Measurements from ENCODE around the gene RNU6-9. TPM values are rescaled to one million over a fixed set of nuclear protein-coding genes. Genes with fewer than 3 reads are reported as not detected.

RNU6-9 gene
- total RNA-seq, 4 donors from 2014 or later = not detected

DNA sequence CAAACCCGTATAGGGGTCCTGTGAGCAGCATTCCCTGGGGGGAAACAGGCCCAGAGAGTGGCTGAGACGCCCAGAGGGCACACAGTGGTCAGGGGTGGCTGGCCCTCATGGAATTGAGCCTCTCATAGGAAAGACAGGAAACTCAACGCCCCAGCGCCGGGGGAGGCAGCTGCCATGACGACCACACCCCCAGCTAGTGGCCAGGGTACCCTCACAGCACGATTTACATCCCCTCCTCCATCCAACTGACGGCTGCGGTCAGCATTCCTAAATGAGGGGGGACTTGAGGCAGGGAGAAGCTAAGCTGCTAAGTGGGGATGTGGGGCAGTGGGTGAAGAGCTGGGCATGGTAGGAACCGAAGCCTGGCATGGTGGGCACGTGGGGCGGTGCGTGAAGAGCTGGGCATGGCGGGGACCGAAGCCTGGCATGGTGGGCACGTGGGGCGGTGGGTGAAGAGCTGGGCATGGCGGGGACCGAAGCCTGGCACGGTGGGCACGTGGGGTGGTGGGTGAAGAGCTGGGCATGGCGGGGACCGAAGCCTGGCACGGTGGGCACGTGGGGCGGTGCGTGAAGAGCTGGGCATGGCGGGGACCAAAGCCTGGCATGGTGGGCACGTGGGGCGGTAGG, 10.3 kb upstream of the RNU6-9 start:
- Histone ChIP-seq H3K9me3 (no peaks in the 10 kb centered on the region), H3K36me3 (peaks cover 0 to 72% (median 0%) of the 10 kb centered on the region in 3 donors), H3K27ac (no peak overlapping the region), H3K4me1 (no peaks in the 10 kb centered on the region), H3K4me3 (no peak overlapping the region), H3K27me3 (no peaks in the 10 kb centered on the region)
- DNase-seq = no peak
- TF ChIP-seq POLR2A (IDR thresholded peaks at IDR 0.05) = no peak
- TF ChIP-seq, protein P1, sequence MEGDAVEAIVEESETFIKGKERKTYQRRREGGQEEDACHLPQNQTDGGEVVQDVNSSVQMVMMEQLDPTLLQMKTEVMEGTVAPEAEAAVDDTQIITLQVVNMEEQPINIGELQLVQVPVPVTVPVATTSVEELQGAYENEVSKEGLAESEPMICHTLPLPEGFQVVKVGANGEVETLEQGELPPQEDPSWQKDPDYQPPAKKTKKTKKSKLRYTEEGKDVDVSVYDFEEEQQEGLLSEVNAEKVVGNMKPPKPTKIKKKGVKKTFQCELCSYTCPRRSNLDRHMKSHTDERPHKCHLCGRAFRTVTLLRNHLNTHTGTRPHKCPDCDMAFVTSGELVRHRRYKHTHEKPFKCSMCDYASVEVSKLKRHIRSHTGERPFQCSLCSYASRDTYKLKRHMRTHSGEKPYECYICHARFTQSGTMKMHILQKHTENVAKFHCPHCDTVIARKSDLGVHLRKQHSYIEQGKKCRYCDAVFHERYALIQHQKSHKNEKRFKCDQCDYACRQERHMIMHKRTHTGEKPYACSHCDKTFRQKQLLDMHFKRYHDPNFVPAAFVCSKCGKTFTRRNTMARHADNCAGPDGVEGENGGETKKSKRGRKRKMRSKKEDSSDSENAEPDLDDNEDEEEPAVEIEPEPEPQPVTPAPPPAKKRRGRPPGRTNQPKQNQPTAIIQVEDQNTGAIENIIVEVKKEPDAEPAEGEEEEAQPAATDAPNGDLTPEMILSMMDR (IDR thresholded peaks at IDR 0.05) = no peak

DNA sequence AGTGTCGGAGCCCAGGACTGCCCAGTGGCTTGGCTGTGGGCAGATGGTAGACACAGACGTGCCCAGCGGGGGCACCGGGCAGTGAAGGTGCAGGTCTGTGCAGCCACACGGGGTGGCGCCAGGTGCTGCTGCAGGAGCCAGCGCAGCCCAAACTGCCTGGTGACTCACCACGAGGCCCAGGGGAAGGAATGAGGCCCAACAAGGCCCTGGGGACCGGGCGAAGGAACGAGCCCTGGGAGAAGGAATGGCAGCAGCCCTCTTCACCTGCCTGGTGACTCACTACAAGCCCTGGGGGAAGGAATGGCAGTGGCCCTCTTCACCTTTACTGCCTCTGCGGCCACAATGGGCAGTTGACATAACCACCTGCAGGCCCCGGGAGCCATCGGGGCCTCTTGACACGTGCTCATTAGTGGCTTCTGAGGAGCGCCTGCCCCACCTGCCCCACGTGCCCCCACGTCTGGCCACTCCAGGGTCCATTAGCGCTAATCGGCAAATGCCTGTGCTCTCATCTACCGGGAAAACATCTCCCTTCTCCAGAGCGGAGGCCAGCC, 9.5 kb upstream of the RNU6-9 start:
- no peak for DNase-seq
- Histone ChIP-seq H3K4me3 (no peak overlapping the region), H3K27ac (no peak overlapping the region), H3K4me1 (no peaks in the 10 kb centered on the region), H3K36me3 (peaks cover 0 to 78% (median 0%) of the 10 kb centered on the region in 3 donors), H3K9me3 (no peaks in the 10 kb centered on the region), H3K27me3 (no peaks in the 10 kb centered on the region)
- TF ChIP-seq, protein P1 (IDR thresholded peaks at IDR 0.05) = no peak
- TF ChIP-seq POLR2A (IDR thresholded peaks at IDR 0.05) = no peak

DNA sequence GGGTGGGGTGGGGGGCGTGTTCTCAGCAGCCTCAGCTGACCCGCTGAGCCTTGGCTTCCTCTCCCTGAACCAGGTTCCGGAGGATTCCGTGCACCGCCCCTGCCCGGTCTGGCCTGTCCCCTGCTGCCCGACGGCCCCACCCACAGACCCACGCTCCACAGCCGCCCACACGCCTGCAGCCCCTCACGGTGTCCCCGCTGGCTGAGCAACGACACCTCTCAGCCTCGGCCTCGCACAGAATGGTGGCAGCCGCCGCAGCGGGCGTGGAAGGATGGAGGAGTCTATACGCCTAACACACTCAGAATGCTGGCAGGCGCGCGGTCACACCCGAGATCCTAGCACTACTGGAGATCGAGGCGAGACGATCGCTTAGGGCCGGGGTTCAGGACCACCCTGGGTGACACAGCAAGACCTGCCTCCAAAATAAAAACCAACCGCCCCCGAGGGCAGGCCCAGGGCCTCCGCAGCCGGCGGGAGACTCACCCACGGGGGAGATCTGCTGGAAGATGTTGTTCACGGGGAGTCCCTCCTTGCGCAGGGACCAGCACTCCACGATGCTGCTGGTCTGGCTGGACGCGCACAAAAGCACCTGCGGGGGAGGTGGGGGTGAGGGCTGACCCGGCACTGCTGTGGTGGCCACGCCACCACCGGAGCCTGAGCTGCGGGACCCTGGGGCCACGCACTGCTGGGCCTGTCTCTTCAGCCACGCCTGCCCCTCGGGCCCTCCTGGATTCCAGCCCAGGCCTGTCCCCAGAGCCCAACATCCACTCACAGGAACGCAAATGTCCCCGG, 8.7 kb upstream of the RNU6-9 start:
- Histone ChIP-seq H3K27ac (no peak overlapping the region), H3K36me3 (peaks cover 0 to 86% (median 0%) of the 10 kb centered on the region in 3 donors), H3K9me3 (no peaks in the 10 kb centered on the region), H3K4me3 (no peak overlapping the region), H3K4me1 (no peaks in the 10 kb centered on the region), H3K27me3 (no peaks in the 10 kb centered on the region)
- TF ChIP-seq POLR2A (IDR thresholded peaks at IDR 0.05) = no peak
- TF ChIP-seq, protein P1 (IDR thresholded peaks at IDR 0.05) = no peak
- no peak for DNase-seq

DNA sequence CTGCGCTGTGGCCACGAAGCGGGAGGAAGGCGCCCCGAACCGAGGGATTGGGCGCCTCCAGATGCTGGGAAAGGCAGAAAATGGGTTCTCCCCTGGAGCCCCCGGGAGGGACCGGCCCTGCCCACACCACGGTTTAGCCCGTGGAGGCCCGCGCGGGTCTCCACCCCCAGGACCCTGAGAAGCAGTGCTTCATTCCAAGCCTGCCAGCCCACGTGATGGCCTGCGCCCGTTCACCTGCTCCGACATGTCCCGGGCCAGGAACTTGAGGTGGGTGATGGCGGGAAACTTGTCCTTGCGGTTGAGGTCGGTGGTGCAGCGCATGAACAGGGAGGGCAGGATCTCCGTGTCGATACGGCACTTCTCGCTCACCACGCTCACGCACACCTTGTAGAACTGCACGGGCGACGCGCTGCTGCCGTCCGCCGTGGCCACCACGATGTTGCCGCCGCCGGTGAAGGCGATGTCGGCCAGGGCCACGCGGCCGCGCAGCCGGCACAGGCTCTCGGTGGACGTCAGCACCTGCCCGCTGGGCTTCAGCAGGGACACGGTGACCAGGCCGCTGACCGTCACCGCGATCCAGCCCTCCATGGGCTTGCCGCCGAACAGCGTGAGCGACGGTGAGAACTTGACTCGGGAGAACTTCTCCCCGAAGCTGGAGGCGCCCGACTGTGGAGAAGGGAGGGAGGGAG, 7.6 kb upstream of the RNU6-9 start:
- no peak for DNase-seq
- no peak for TF ChIP-seq POLR2A (IDR thresholded peaks at IDR 0.05)
- TF ChIP-seq, protein P1 (IDR thresholded peaks at IDR 0.05) = no peak
- Histone ChIP-seq H3K4me1 (no peaks in the 10 kb centered on the region), H3K9me3 (no peaks in the 10 kb centered on the region), H3K4me3 (no peak overlapping the region), H3K27me3 (no peaks in the 10 kb centered on the region), H3K27ac (no peak overlapping the region), H3K36me3 (peaks cover 0 to 86% (median 0%) of the 10 kb centered on the region in 3 donors)

DNA sequence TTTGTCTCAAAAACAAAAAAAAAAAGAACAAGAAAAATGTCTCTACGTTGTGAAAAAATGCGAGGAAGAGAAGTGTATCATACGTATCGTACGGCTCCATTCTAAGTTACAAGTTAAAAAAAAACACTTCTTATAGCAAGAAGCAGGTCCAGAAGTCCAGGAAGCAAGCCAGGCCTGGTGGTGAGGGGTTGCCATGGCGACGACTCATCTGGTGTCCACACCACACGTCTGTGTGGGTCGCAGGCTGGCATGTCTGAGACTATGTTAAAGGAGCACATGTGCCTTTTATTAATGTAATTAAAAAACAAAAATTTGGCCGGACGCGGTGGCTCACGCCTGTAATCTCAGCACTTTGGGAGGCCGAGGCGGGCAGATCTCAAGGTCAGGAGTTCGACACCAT, 6.2 kb upstream of the RNU6-9 start:
- no peak overlapping the region for H3K4me3 ChIP-seq
- H3K4me1 ChIP-seq = peaks cover 0 to 10% (median 3%) of the 10 kb centered on the region in 4 donors
- peaks cover 0 to 78% (median 0%) of the 10 kb centered on the region in 3 donors for H3K36me3 ChIP-seq
- H3K27me3 ChIP-seq = no peaks in the 10 kb centered on the region
- no peak overlapping the region for H3K27ac ChIP-seq
- no peaks in the 10 kb centered on the region for H3K9me3 ChIP-seq
- no peak for DNase-seq
- no peak for TF ChIP-seq POLR2A (IDR thresholded peaks at IDR 0.05)
- TF ChIP-seq, protein P1 (IDR thresholded peaks at IDR 0.05) = no peak
